Breast epithelium (tissue), 4 donors: ENCODE measurements around the gene CYP24A1. TPM values are rescaled to one million over a fixed set of nuclear protein-coding genes. Genes with fewer than 3 reads are reported as not detected.

Source experiments
- DNase-seq, 2 donors: peaks; one replicate each; pipeline ENCODE4 v3.0.0-alpha.2; 2019; ENCODE audit warnings: low spot score in 2 of 2
- H3K27ac ChIP-seq, 2 donors: fragments of 200-600 bp; sonication (generic) in 1 of 2; one replicate each; pipeline ENCODE4 v1.5.1; 2016 to 2019; ENCODE audit warnings: mild to moderate bottlenecking in 1 of 2
- H3K27me3 ChIP-seq, 2 donors: fragments of 200-600 bp; sonication (generic) in 1 of 2; one replicate each; pipeline versions ENCODE4 v1.5.1 to v1.6.0; 2017 to 2019; ENCODE audit warnings: control low read depth in 1 of 2, mild to moderate bottlenecking in 1 of 2
- H3K36me3 ChIP-seq: fragments of 200-600 bp; one replicate; pipeline ENCODE4 v1.5.1; 2019
- H3K4me1 ChIP-seq, 2 donors: fragments of 200-600 bp; sonication (generic); one replicate each; pipeline ENCODE4 v1.5.1; 2016 to 2019; ENCODE audit warnings: control low read depth in 1 of 2
- H3K4me3 ChIP-seq, 3 donors: fragments of 200-600 bp; sonication (generic); 1 replicate in 2 of 3; 2 replicates in 1 of 3; pipeline ENCODE4 v1.5.1; 2016 to 2019; ENCODE audit warnings: mild to moderate bottlenecking in 3 of 3, moderate library complexity in 2 of 3
- H3K9me3 ChIP-seq, 2 donors: fragments of 200-600 bp; sonication (generic) in 1 of 2; one replicate each; pipeline ENCODE4 v1.5.1; 2016 to 2019; ENCODE audit warnings: control low read depth in 1 of 2
- POLR2A ChIP-seq: fragments of 450-650 bp; IDR thresholded peaks from one replicate; pipeline ENCODE4 v1.6.1; 2016; ENCODE audit warnings: antibody characterized with exemption, mild to moderate bottlenecking, moderate library complexity
- POLR2AphosphoS5 ChIP-seq, 3 donors: sonication (generic); formaldehyde crosslinking; IDR thresholded peaks; one replicate each; pipeline ENCODE4 v1.6.1; 2017; ENCODE audit warnings: antibody characterized with exemption in 3 of 3
- intact Hi-C: fragments of 100-400 bp; cut with DNase I; formaldehyde crosslinking; loops from one replicate; pipeline ENCODE4 v1.15.1; 2023; ENCODE audit warnings: low total_unique reads
- total RNA-seq, 3 donors: library from RNA; depleted of rRNA; stranded (reverse); fragments of >200 nt; gene quantifications; one replicate each; pipeline ENCODE4 v1.1.0, GENCODE V29; 2016
- TF ChIP-seq, protein P1 (sequence below), 3 donors: fragments of 450-650 bp; IDR thresholded peaks; one replicate each; pipeline ENCODE4 v1.5.1; 2016 to 2017; ENCODE audit warnings: antibody characterized with exemption in 3 of 3, mild to moderate bottlenecking in 3 of 3, moderate library complexity in 3 of 3

CYP24A1 gene
- total RNA-seq, 3 donors from 2014 or later: 2.0 to 6.4 TPM; not detected in 1

DNA sequence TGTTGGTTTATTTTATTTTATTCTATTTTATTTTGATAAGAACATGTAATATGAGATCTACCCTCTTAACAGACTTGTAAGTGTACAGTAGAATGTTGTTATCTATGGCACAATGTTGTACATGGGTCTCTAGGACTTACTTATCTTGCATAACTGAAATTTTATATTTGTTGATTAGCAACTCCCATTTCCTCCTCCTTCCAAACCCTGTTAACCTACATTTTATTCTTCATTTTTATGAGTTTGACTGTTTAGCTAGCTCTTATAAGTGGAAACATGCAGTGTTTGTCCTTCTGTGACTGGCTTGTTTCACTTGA, 65.5 kb downstream of the CYP24A1 start:
- no peak for DNase-seq
- intact Hi-C loops: no loop called here

DNA sequence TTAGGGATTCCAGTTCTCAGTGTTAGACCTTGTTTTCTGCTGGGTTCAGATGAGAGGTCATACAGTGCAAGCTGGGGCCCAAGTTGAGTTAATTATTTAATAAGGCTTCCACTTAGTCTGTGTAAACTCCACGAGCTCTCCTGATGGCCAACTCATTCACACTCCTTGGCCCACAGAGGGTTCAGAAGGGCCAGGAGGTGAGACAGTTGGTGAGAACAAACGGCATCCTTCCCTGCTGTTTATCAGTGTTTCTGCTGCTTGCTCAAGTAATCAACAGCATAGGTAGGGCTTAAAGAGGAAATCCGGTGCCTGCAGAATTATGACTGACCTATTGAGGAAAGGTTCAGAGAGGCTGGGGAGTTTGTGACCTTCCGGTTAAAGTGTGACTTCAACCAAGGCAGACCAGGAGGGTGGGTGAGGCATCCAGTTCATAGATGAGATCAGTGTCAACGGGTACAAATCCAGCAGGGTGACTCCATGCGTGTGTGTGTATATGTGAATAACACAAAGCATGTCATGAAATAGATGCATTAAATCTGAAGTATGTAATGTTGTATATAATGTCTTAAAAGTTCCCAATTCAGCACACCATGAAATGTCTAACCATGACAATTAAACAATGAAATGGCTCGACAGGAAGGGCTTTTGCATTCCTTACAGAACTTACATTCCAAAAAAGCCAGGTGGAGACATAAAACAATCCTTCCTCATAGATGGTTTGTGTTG, 66.0 kb downstream of the CYP24A1 start:
- TF ChIP-seq, protein P1, sequence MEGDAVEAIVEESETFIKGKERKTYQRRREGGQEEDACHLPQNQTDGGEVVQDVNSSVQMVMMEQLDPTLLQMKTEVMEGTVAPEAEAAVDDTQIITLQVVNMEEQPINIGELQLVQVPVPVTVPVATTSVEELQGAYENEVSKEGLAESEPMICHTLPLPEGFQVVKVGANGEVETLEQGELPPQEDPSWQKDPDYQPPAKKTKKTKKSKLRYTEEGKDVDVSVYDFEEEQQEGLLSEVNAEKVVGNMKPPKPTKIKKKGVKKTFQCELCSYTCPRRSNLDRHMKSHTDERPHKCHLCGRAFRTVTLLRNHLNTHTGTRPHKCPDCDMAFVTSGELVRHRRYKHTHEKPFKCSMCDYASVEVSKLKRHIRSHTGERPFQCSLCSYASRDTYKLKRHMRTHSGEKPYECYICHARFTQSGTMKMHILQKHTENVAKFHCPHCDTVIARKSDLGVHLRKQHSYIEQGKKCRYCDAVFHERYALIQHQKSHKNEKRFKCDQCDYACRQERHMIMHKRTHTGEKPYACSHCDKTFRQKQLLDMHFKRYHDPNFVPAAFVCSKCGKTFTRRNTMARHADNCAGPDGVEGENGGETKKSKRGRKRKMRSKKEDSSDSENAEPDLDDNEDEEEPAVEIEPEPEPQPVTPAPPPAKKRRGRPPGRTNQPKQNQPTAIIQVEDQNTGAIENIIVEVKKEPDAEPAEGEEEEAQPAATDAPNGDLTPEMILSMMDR (IDR thresholded peaks at IDR 0.05): no peak
- TF ChIP-seq POLR2A (no peak), POLR2AphosphoS5 (IDR thresholded peaks at IDR 0.05) (no peak)
- no peak overlapping the region for H3K4me3 ChIP-seq
- intact Hi-C loops: no loop called here
- no peaks in the 10 kb centered on the region for H3K9me3 ChIP-seq
- H3K27me3 ChIP-seq: no peaks in the 10 kb centered on the region
- H3K4me1 ChIP-seq: no peaks in the 10 kb centered on the region
- H3K27ac ChIP-seq: no peak overlapping the region
- no peak for DNase-seq
- no peaks in the 10 kb centered on the region for H3K36me3 ChIP-seq

More for the DNA sequence above, 65.5 kb downstream of the CYP24A1 start:
- TF ChIP-seq, protein P1 (IDR thresholded peaks at IDR 0.05): no peak
- TF ChIP-seq POLR2AphosphoS5 (IDR thresholded peaks at IDR 0.05) (no peak), POLR2A (no peak)
- no peaks in the 10 kb centered on the region for H3K27me3 ChIP-seq
- H3K36me3 ChIP-seq: no peaks in the 10 kb centered on the region
- H3K4me3 ChIP-seq: no peak overlapping the region
- no peaks in the 10 kb centered on the region for H3K4me1 ChIP-seq
- no peak overlapping the region for H3K27ac ChIP-seq
- H3K9me3 ChIP-seq: no peaks in the 10 kb centered on the region

DNA sequence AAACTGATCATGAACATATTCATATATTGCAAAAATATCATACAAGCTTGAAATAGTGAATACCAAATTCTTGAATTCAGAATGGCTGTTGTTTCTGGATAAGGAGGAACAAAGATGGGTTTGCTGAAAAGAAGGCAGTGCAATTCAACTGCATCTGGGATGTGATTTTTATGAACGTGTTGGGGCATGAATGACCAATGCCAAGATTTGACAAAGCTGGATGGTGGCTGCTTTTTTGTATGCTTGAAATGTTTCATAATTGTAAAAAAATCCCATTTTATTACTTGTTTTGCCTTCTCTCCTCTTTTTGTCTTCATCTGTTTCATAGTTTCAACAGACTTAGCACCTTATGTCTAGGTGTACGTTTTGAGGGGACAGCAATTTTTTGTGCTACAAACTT, 66.6 kb downstream of the CYP24A1 start:
- Histone ChIP-seq H3K27me3 (no peaks in the 10 kb centered on the region), H3K36me3 (no peaks in the 10 kb centered on the region), H3K27ac (no peak overlapping the region), H3K4me3 (no peak overlapping the region), H3K9me3 (no peaks in the 10 kb centered on the region), H3K4me1 (no peaks in the 10 kb centered on the region)
- intact Hi-C loops: no loop called here
- TF ChIP-seq, protein P1 (IDR thresholded peaks at IDR 0.05): no peak
- no peak for DNase-seq

DNA sequence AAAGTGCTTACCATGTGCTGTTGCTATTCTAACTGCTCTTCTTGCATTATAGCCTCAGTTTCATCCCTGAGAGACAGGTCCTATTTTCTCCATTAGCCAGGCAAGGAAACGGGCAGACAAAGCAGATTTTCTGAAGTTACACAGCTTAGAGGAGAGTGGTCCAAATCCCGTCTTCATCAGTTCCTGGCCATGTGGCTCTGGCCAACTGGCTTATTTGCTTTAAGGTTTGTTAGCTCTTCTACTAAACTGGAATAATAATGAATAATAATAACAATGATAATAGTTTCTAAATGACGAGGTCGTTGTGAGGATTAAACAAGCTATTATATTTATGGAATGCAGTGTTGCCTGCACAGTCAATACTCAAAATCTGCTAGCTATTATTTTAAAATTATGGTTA, 67.6 kb downstream of the CYP24A1 start:
- intact Hi-C loops: no loop called here
- Histone ChIP-seq H3K27me3 (no peaks in the 10 kb centered on the region), H3K9me3 (no peaks in the 10 kb centered on the region), H3K4me1 (no peaks in the 10 kb centered on the region), H3K27ac (no peak overlapping the region), H3K36me3 (no peaks in the 10 kb centered on the region), H3K4me3 (no peak overlapping the region)
- no peak for DNase-seq
- no peak for TF ChIP-seq POLR2AphosphoS5 (IDR thresholded peaks at IDR 0.05)

DNA sequence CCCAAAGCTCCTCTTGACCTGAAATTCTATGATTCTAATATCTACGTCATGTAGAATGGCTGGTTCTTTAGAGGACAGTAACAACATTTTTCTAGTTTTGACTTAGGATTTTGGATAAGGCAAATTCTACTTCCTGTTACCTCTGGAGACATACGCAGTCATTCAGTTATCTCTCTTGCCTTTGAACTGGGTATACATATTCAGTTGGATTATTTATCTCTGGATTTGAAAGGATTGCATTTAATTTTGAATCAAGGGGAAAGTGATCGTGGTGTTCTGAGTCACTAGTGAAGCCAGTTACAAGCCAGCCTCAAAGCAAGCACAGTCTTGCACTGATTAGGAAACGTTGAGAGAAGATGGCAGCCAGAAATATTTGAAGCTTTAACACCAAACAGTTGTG, 68.1 kb downstream of the CYP24A1 start:
- intact Hi-C loops: no loop called here
- no peak for TF ChIP-seq POLR2A
- Histone ChIP-seq H3K36me3 (no peaks in the 10 kb centered on the region), H3K4me3 (no peak overlapping the region), H3K27ac (no peak overlapping the region), H3K27me3 (no peaks in the 10 kb centered on the region), H3K9me3 (no peaks in the 10 kb centered on the region), H3K4me1 (no peaks in the 10 kb centered on the region)
- no peak for DNase-seq

DNA sequence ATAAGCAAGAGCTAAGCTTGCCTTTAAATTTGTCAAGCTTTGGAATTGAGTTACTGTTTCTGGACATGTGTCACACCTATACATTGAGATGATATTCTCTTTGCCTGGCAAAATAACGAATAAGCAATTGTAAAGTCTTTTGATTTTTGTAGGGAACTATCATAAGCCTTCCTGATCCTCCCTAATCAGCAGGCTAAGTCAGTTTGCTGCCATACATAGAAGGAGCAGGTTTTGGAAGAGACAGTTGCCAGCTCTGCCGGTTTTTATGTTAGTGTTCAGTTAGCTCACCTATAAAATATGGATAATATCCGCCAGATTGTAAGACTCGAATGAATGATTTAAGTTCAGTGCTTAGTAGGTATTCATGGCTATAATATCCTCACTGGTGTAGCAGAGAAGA, 69.0 kb downstream of the CYP24A1 start:
- Histone ChIP-seq H3K27me3 (no peaks in the 10 kb centered on the region), H3K27ac (no peak overlapping the region), H3K9me3 (no peaks in the 10 kb centered on the region), H3K4me3 (no peak overlapping the region), H3K4me1 (no peaks in the 10 kb centered on the region), H3K36me3 (no peaks in the 10 kb centered on the region)
- no peak for DNase-seq
- intact Hi-C loops: no loop called here
- TF ChIP-seq POLR2A (no peak), POLR2AphosphoS5 (IDR thresholded peaks at IDR 0.05) (no peak)
- TF ChIP-seq, protein P1 (IDR thresholded peaks at IDR 0.05): no peak
